ENCODE results near the gene ZBTB20. TPM values are rescaled to one million over a fixed set of nuclear protein-coding genes. Genes with fewer than 3 reads are reported as not detected.

ZBTB20 gene
- total RNA-seq, 3 donors from 2014 or later, result 62.9 to 150 (median 109) TPM

- Histone ChIP-seq H3K36me3 (no peaks in the 10 kb centered on the region), H3K27ac (no peak overlapping the region), H3K4me1 (no peaks in the 10 kb centered on the region), H3K9me3 (no peaks in the 10 kb centered on the region), H3K4me3 (no peak overlapping the region), H3K27me3 (no peaks in the 10 kb centered on the region)
- TF ChIP-seq POLR2A (IDR thresholded peaks at IDR 0.05) (no peak), CTCF (IDR thresholded peaks at IDR 0.05) (no peak), POLR2AphosphoS5 (IDR thresholded peaks at IDR 0.05) (no peak)
- intact Hi-C loops (cut with DNase I; ENCODE audit: low total_unique reads), result no loop called here
- DNase-seq (ENCODE audit: low spot score in 2 of 2), result no peak
Observed at GRCh38 chr3:114606336-114606735, 540.8 kb downstream of the ZBTB20 start.

- H3K27me3 ChIP-seq, result no peaks in the 10 kb centered on the region
- TF ChIP-seq POLR2AphosphoS5 (IDR thresholded peaks at IDR 0.05), result no peak
- TF ChIP-seq POLR2A (IDR thresholded peaks at IDR 0.05), result no peak
- TF ChIP-seq CTCF (IDR thresholded peaks at IDR 0.05), result no peak
- no peak overlapping the region for H3K4me3 ChIP-seq
- H3K36me3 ChIP-seq, result no peaks in the 10 kb centered on the region
- no peaks in the 10 kb centered on the region for H3K9me3 ChIP-seq
- no peaks in the 10 kb centered on the region for H3K4me1 ChIP-seq
- intact Hi-C loops (cut with DNase I; ENCODE audit: low total_unique reads), result no loop called here
- DNase-seq (ENCODE audit: low spot score in 2 of 2), result no peak
- no peak overlapping the region for H3K27ac ChIP-seq
Observed at GRCh38 chr3:114600571-114600970, 546.5 kb downstream of the ZBTB20 start.

GRCh38 chr3:114597871-114598270, 549.2 kb downstream of the ZBTB20 start:
- Histone ChIP-seq H3K4me3 (no peak overlapping the region), H3K4me1 (no peaks in the 10 kb centered on the region), H3K27me3 (no peaks in the 10 kb centered on the region), H3K9me3 (no peaks in the 10 kb centered on the region), H3K36me3 (no peaks in the 10 kb centered on the region), H3K27ac (no peak overlapping the region)
- intact Hi-C loops (cut with DNase I; ENCODE audit: low total_unique reads), result no loop called here
- TF ChIP-seq POLR2AphosphoS5 (IDR thresholded peaks at IDR 0.05), result no peak
- no peak for TF ChIP-seq POLR2A (IDR thresholded peaks at IDR 0.05)
- no peak for TF ChIP-seq CTCF (IDR thresholded peaks at IDR 0.05)
- no peak for DNase-seq (ENCODE audit: low spot score in 2 of 2)

- intact Hi-C loops (cut with DNase I; ENCODE audit: low total_unique reads), result no loop called here
- TF ChIP-seq POLR2A (IDR thresholded peaks at IDR 0.05) (no peak), CTCF (IDR thresholded peaks at IDR 0.05) (no peak), POLR2AphosphoS5 (IDR thresholded peaks at IDR 0.05) (no peak)
- no peaks in the 10 kb centered on the region for H3K9me3 ChIP-seq
Observed at GRCh38 chr3:114597012-114597411, 550.1 kb downstream of the ZBTB20 start.

GRCh38 chr3:114596147-114596546, 550.9 kb downstream of the ZBTB20 start:
- intact Hi-C loops (cut with DNase I; ENCODE audit: low total_unique reads), result no loop called here
- DNase-seq (ENCODE audit: low spot score in 2 of 2), result no peak
- no peaks in the 10 kb centered on the region for H3K9me3 ChIP-seq
- TF ChIP-seq POLR2A (IDR thresholded peaks at IDR 0.05), result no peak
- no peak for TF ChIP-seq POLR2AphosphoS5 (IDR thresholded peaks at IDR 0.05)
- TF ChIP-seq CTCF (IDR thresholded peaks at IDR 0.05), result no peak
- no peak overlapping the region for H3K4me3 ChIP-seq
- no peaks in the 10 kb centered on the region for H3K36me3 ChIP-seq
- H3K27me3 ChIP-seq, result no peaks in the 10 kb centered on the region
- no peaks in the 10 kb centered on the region for H3K4me1 ChIP-seq
- no peak overlapping the region for H3K27ac ChIP-seq

More at GRCh38 chr3:114597012-114597411, 550.1 kb downstream of the ZBTB20 start:
- Histone ChIP-seq H3K4me3 (no peak overlapping the region), H3K27me3 (no peaks in the 10 kb centered on the region), H3K4me1 (no peaks in the 10 kb centered on the region), H3K27ac (no peak overlapping the region), H3K36me3 (no peaks in the 10 kb centered on the region)
- DNase-seq (ENCODE audit: low spot score in 2 of 2), result no peak
